Thymus (tissue), 11 donors: ENCODE data around the gene PLPP3. TPM values are rescaled to one million over a fixed set of nuclear protein-coding genes. Genes with fewer than 3 reads are reported as not detected.
"Not testable (repeated sequence)": the region's sequence is repeated elsewhere in the genome, so short reads cannot be mapped to it uniquely, and the experiment has no call there.

ENCODE experiments used
- DNase-seq, 9 donors: peaks; one replicate each; pipeline ENCODE4 v3.0.0-alpha.2; 2013; ENCODE audit warnings: low spot score in 9 of 9, low read depth in 6 of 9, missing footprints in 1 of 9
- H3K27ac ChIP-seq, 2 donors: one replicate each; pipeline ENCODE4 v1.5.1; 2013; ENCODE audit warnings: control low read depth in 1 of 2, low read depth in 1 of 2, low read length in 1 of 2, mild to moderate bottlenecking in 1 of 2, moderate library complexity in 1 of 2
- H3K27me3 ChIP-seq, 2 donors: one replicate each; pipeline ENCODE4 v1.5.1; 2013; ENCODE audit warnings: low read length in 1 of 2; ENCODE audit not compliant: control insufficient read depth in 2 of 2, insufficient read depth in 1 of 2
- H3K36me3 ChIP-seq, 2 donors: one replicate each; pipeline ENCODE4 v1.5.1; 2013; ENCODE audit warnings: low read length in 1 of 2, mild to moderate bottlenecking in 1 of 2, moderate library complexity in 1 of 2; ENCODE audit not compliant: control insufficient read depth in 2 of 2, insufficient read depth in 2 of 2
- H3K4me1 ChIP-seq, 2 donors: one replicate each; pipeline ENCODE4 v1.5.1; 2013; ENCODE audit warnings: low read length in 2 of 2; ENCODE audit not compliant: control insufficient read depth in 2 of 2, insufficient read depth in 2 of 2
- H3K4me3 ChIP-seq, 2 donors: one replicate each; pipeline ENCODE4 v1.5.1; 2013; ENCODE audit warnings: low read length in 2 of 2, control low read depth in 1 of 2, mild to moderate bottlenecking in 1 of 2
- H3K9me3 ChIP-seq, 2 donors: one replicate each; pipeline ENCODE4 v1.5.1; 2013; ENCODE audit warnings: low read length in 1 of 2, mild to moderate bottlenecking in 1 of 2; ENCODE audit not compliant: control insufficient read depth in 2 of 2, insufficient read depth in 1 of 2
- WGBS: extraction: QIAGEN DNeasy Blood & Tissue Kit; methylation state at CpG from one replicate; pipeline ENCODE4 v1.1.7; 2013; 5-methylcytosine and 5-hydroxymethylcytosine counted together
- polyA plus RNA-seq: library from polyadenylated mRNA; stranded (reverse); fragments of 200-250 nt; gene quantifications from one replicate; pipeline ENCODE4 v1.2.3, GENCODE V29; 2013
- total RNA-seq: library from RNA; stranded (reverse); fragments of 120-200 nt; gene quantifications from one replicate; pipeline ENCODE4 v1.2.4, GENCODE V29; 2013
- donor health status: healthy.

Gene PLPP3
- total and polyA plus RNA-seq, 2 donors: 30.8 to 31.3 TPM

GRCh38 chr1:56610097-56610496, 30.7 kb upstream of the PLPP3 start:
- H3K27me3 ChIP-seq: not testable (repeated sequence)

DNA sequence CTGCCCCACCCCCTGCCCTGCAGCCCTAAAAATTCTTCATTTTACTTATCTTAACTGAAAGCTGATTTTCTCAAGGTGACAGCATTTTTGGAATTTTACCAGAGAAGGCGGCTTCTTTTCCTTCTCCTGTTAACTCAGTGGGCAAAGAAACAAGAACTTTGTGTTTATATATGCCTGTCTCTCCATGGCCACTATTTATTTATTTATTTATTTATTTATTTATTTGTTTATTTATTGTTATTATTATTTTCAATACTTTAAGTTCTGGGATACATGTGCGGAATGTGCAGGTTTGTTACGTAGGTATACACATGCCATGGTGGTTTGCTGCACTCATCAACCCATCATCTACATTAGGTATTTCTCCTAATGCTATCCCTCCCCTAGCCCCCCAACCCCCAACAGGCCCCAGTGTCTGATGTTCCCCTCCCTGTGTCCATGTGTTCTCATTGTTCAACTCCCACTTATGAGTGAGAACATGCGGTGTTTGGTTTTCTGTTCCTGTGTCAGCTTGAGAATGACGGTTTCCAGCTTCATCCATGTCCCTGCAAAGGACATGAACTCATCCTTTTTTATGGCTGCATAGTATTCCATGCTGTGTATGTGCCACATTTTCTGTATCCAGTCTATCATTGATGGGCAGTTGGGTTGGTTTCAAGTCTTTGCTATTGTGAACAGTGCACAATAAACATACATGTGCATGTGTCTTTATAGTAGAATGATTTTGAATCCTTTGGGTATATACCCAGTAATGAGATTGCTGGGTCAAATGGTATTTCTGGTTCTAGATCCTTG, 16.2 kb upstream of the PLPP3 start:
- H3K4me3 ChIP-seq, H3K27me3 ChIP-seq, H3K36me3 ChIP-seq, H3K4me1 ChIP-seq, H3K9me3 ChIP-seq, DNase-seq, H3K27ac ChIP-seq: not testable (repeated sequence)
- WGBS: 97% methylated on average over 5 of the region's 5 CpGs

More at GRCh38 chr1:56610097-56610496, 30.7 kb upstream of the PLPP3 start:
- WGBS: 61% methylated on average over 2 of the region's 2 CpGs
- DNase-seq, H3K4me1 ChIP-seq, H3K27ac ChIP-seq, H3K4me3 ChIP-seq, H3K9me3 ChIP-seq, H3K36me3 ChIP-seq: not testable (repeated sequence)

GRCh38 chr1:56591909-56592308, 12.5 kb upstream of the PLPP3 start:
- Histone ChIP-seq H3K9me3 (no peaks in the 10 kb centered on the region), H3K27me3 (no peaks in the 10 kb centered on the region), H3K4me1 (no peaks in the 10 kb centered on the region), H3K27ac (no peak overlapping the region), H3K36me3 (no peaks in the 10 kb centered on the region), H3K4me3 (no peak overlapping the region)
- 56% methylated on average over 3 of the region's 3 CpGs for WGBS
- no peak for DNase-seq

GRCh38 chr1:56590520-56591011, 11.2 kb upstream of the PLPP3 start:
- H3K27ac ChIP-seq: no peak overlapping the region
- H3K27me3 ChIP-seq: no peaks in the 10 kb centered on the region
- 94% methylated on average over 3 of the region's 3 CpGs for WGBS
- H3K36me3 ChIP-seq: no peaks in the 10 kb centered on the region
- H3K4me3 ChIP-seq: no peak overlapping the region
- DNase-seq: no peak
- no peaks in the 10 kb centered on the region for H3K4me1 ChIP-seq
- H3K9me3 ChIP-seq: no peaks in the 10 kb centered on the region

- Histone ChIP-seq H3K9me3 (no peaks in the 10 kb centered on the region), H3K36me3 (no peaks in the 10 kb centered on the region), H3K4me1 (no peaks in the 10 kb centered on the region), H3K27ac (no peak overlapping the region), H3K27me3 (no peaks in the 10 kb centered on the region), H3K4me3 (no peak overlapping the region)
- DNase-seq: no peak
- 98% methylated on average over 2 of the region's 2 CpGs for WGBS
Observed at GRCh38 chr1:56589369-56589768, 10.0 kb upstream of the PLPP3 start.

- Histone ChIP-seq H3K9me3 (no peaks in the 10 kb centered on the region), H3K4me1 (no peaks in the 10 kb centered on the region), H3K36me3 (no peaks in the 10 kb centered on the region), H3K27ac (no peak overlapping the region), H3K27me3 (no peaks in the 10 kb centered on the region), H3K4me3 (no peak overlapping the region)
- 95% methylated on average over 5 of the region's 5 CpGs for WGBS
- no peak for DNase-seq
Observed at GRCh38 chr1:56586502-56586901, 7.1 kb upstream of the PLPP3 start.

DNA sequence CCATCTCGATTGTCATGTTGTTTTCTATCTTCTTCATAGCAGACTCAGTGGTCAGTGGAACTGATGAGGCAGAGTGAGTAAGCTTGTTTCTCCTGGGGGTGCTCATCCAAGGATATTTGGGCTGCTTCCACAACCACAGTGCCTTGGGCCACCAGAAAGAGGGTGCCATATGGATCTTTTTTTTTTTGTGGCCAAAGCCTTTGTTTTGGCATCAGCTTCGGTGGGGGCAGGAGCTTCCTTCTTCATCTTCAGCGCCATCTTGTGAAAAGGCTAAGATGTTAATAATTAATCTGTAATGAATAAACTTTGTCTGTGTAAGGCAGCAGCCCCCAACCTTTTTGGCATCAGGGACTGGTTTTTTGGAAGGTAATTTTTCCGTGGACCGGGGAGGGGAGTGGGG, 6.6 kb upstream of the PLPP3 start:
- 87% methylated on average over 5 of the region's 5 CpGs for WGBS
- no peaks in the 10 kb centered on the region for H3K4me1 ChIP-seq
- no peaks in the 10 kb centered on the region for H3K36me3 ChIP-seq
- H3K4me3 ChIP-seq: no peak overlapping the region
- no peak for DNase-seq
- no peak overlapping the region for H3K27ac ChIP-seq
- no peaks in the 10 kb centered on the region for H3K27me3 ChIP-seq
- no peaks in the 10 kb centered on the region for H3K9me3 ChIP-seq

GRCh38 chr1:56584910-56585528, 5.7 kb upstream of the PLPP3 start:
- no peak overlapping the region for H3K27ac ChIP-seq
- H3K9me3 ChIP-seq: no peaks in the 10 kb centered on the region
- no peaks in the 10 kb centered on the region for H3K27me3 ChIP-seq
- no peak overlapping the region for H3K4me3 ChIP-seq
- no peaks in the 10 kb centered on the region for H3K36me3 ChIP-seq
- 30% methylated on average over 5 of the region's 5 CpGs for WGBS
- peaks cover 0 to 4% of the 10 kb centered on the region in 2 donors for H3K4me1 ChIP-seq
- peak in 6 of 9 donors; percentile 12 to 74 (median 54) for DNase-seq

DNA sequence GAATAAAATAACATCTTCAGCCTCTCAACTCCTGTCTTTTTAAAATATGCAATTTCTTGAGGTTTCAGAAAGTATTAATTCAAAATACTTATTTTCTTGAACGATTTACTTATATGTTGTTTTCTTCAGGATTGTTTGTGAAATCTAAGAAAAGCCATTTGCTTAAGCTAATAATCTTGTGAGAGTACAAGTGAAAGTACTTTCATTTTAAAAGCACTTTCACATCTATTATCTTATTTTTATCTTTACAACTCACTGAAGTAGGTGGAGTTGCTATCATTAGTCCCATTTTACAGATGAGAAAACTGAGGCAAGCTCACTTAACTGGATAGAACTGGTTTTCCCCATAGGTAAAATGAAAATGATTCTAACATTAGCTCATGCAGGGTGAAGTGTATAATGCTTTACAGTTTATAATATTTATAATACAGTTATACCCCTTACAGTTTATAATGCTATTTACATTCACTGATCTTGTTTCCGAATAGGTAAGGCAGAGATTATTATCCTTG, 4.7 kb upstream of the PLPP3 start:
- H3K4me1 ChIP-seq: peaks cover 0 to 6% of the 10 kb centered on the region in 2 donors
- DNase-seq: no peak
- no peaks in the 10 kb centered on the region for H3K9me3 ChIP-seq
- no peaks in the 10 kb centered on the region for H3K27me3 ChIP-seq
- no peaks in the 10 kb centered on the region for H3K36me3 ChIP-seq
- H3K4me3 ChIP-seq: no peak overlapping the region
- H3K27ac ChIP-seq: no peak overlapping the region
- 95% methylated on average over 2 of the region's 2 CpGs for WGBS
